K562 (cell line): Measurements from ENCODE around the gene ACACB. TPM values are rescaled to one million over a fixed set of nuclear protein-coding genes. Genes with fewer than 3 reads are reported as not detected.

ENCODE experiments used
- BRCA1 ChIP-seq, 2 experiments: fragments of 450-650 bp in 1 of 2; sonication (generic) in 1 of 2; formaldehyde crosslinking in 1 of 2; IDR thresholded peaks; 2 replicates each; pipeline versions ENCODE4 v1.5.0 to v1.6.1; 2017 to 2020; ENCODE audit warnings: mild to moderate bottlenecking in 1 of 2, missing genetic modification reagents in 1 of 2
- SIRT6 ChIP-seq: IDR thresholded peaks from one replicate; pipeline ENCODE4 v1.6.1; 2012; ENCODE audit warnings: low read depth, mild to moderate bottlenecking, control low read depth, inconsistent platforms, low read length, moderate library complexity
- SMARCA5 ChIP-seq: fragments of 450-650 bp; IDR thresholded peaks from 2 replicates; pipeline ENCODE4 v1.6.1; 2016
- SP2 ChIP-seq: IDR thresholded peaks from 2 replicates; pipeline ENCODE4 v1.6.1; 2011; ENCODE audit warnings: mild to moderate bottlenecking, low read depth, low read length, moderate library complexity; ENCODE audit not compliant: poor library complexity, severe bottlenecking; ENCODE audit errors: extremely low read depth
- STAG1 ChIP-seq: sonication (generic); formaldehyde crosslinking; IDR thresholded peaks from 2 replicates; pipeline ENCODE4 v1.5.0; 2020; ENCODE audit warnings: missing genetic modification reagents, borderline replicate concordance
- STAT5B ChIP-seq: fragments of 250-450 bp; sonication (Bioruptor Pico); IDR thresholded peaks from 2 replicates; pipeline ENCODE4 v1.8.0; 2021; ENCODE audit warnings: mild to moderate bottlenecking, inconsistent platforms
- ZHX1 ChIP-seq: fragments of 150-350 bp; conservative IDR thresholded peaks from 2 replicates; pipeline ENCODE4 v1.6.1; 2014; ENCODE audit warnings: low read length
- ZKSCAN1 ChIP-seq: fragments of 150-350 bp; IDR thresholded peaks from 2 replicates; pipeline ENCODE4 v1.6.1; 2016; ENCODE audit warnings: low read depth, low read length
- ZKSCAN3 ChIP-seq: fragments of 250-450 bp; sonication (Bioruptor Pico); IDR thresholded peaks from 2 replicates; pipeline ENCODE4 v1.4.0; 2020
- ZNF586 ChIP-seq: fragments of 450-650 bp; formaldehyde crosslinking; conservative IDR thresholded peaks from 2 replicates; pipeline ENCODE4 v1.4.0; 2020; ENCODE audit warnings: mild to moderate bottlenecking, moderate library complexity
- polyA plus RNA-seq, 8 experiments: library from polyadenylated mRNA; depleted of rRNA in 4 of 8; stranded (reverse) in 5 of 8; unstranded in 3 of 8; fragments of >200 nt; fragmentation: Nextera tagmentation in 2 of 8; fragmentation: Illumina TruSeq in 1 of 8; extraction: Ambion mirVana in 2 of 8; extraction: Trizol in 1 of 8; gene quantifications; 2 replicates each; pipeline versions ENCODE4 v1.2.1 to v1.2.3, GENCODE V29; 2011 to 2014; ENCODE audit warnings: inconsistent platforms in 1 of 8, missing spikeins in 1 of 8
- total RNA-seq, 7 experiments: library from RNA; depleted of rRNA in 6 of 7; stranded (reverse); fragments of >200 nt in 6 of 7; fragmentation: Illumina TruSeq in 2 of 7; extraction: Trizol in 2 of 7; gene quantifications; 2 replicates each; pipeline versions ENCODE4 v1.2.1 to v1.2.3, GENCODE V29; 2011 to 2021; ENCODE audit warnings: low replicate concordance in 1 of 7
- TF ChIP-seq, protein P1 (sequence below): fragments of 250-450 bp; sonication (Bioruptor Pico); IDR thresholded peaks from 2 replicates; pipeline ENCODE4 v1.8.0; 2021; ENCODE audit warnings: moderate library complexity, mild to moderate bottlenecking, inconsistent platforms
- TF ChIP-seq, protein P2 (sequence below): sonication (generic); formaldehyde crosslinking; IDR thresholded peaks from 2 replicates; pipeline ENCODE4 v1.8.0; 2022; ENCODE audit warnings: mild to moderate bottlenecking, missing genetic modification reagents

The ACACB gene
- total and polyA plus RNA-seq, 9 of the 15 experiments (the other 6 are each of a cell fraction or from before 2014, with no cell fraction given), result 0.10 to 2.5 (median 0.83) TPM

DNA sequence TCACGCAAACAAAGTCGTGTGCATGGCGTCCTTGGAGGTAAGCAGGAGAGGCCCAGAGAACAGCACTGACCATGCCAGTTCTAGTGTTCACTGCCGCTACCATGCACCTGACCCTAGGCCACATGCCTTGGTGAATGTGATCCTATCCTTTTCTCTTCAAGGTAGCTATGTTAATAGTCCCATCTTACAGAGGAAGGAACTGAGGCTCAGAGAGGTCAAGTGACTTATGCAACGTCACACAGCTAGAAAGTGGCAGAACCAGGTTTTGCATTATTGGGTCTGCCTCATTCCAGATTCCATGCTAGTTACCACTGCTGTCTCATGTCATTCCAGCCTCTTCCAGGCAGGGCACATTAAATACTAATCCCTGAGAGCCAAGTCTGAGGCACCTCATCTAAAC lies 107.5 kb downstream of the ACACB start (continued):
- TF ChIP-seq ZNF586 (CRISPR knock-in tag) (no peak), BRCA1 (IDR thresholded peaks at IDR 0.05) (no peak), BRCA1 (CRISPR knock-in tag; IDR thresholded peaks at IDR 0.05) (no peak), SIRT6 (no peak), ZKSCAN1 (no peak), ZKSCAN3 (CRISPR knock-in tag) (no peak), SMARCA5 (peak; percentile 60; the same call in 1 of the 2 replicates), SP2 (no peak), STAT5B (CRISPR knock-in tag) (no peak), STAG1 (no peak), ZHX1 (no peak)
- TF ChIP-seq, protein P1, sequence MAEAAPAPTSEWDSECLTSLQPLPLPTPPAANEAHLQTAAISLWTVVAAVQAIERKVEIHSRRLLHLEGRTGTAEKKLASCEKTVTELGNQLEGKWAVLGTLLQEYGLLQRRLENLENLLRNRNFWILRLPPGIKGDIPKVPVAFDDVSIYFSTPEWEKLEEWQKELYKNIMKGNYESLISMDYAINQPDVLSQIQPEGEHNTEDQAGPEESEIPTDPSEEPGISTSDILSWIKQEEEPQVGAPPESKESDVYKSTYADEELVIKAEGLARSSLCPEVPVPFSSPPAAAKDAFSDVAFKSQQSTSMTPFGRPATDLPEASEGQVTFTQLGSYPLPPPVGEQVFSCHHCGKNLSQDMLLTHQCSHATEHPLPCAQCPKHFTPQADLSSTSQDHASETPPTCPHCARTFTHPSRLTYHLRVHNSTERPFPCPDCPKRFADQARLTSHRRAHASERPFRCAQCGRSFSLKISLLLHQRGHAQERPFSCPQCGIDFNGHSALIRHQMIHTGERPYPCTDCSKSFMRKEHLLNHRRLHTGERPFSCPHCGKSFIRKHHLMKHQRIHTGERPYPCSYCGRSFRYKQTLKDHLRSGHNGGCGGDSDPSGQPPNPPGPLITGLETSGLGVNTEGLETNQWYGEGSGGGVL, result no peak
- TF ChIP-seq, protein P2, sequence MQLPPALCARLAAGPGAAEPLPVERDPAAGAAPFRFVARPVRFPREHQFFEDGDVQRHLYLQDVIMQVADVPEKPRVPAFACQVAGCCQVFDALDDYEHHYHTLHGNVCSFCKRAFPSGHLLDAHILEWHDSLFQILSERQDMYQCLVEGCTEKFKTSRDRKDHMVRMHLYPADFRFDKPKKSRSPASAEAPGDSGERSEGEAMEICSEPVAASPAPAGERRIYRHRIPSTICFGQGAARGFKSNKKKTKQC, result no peak
